Endometrium (tissue), 2 donors: Measurements from ENCODE around the gene DCTN1.

Experiments used
- FAIRE-seq: peaks from 2 replicates; lab custom pipeline; 2012; peaks lifted over from hg19 to GRCh38; lab: Jason Lieb, UNC
- donor health status: control.
- donor health status: control.

DCTN1 gene

GRCh38 chr2:74321737-74322136 lies 58.4 kb downstream of the DCTN1 start:
- FAIRE-seq: no peak

GRCh38 chr2:74317701-74318100 lies 62.4 kb downstream of the DCTN1 start:
- FAIRE-seq: no peak

GRCh38 chr2:74316627-74317295 lies 63.4 kb downstream of the DCTN1 start:
- FAIRE-seq: no peak

- no peak for FAIRE-seq
Measured at GRCh38 chr2:74314107-74314506, 66.0 kb downstream of the DCTN1 start.

GRCh38 chr2:74313497-74313896 lies 66.6 kb downstream of the DCTN1 start:
- no peak for FAIRE-seq

GRCh38 chr2:74312913-74313312 lies 67.2 kb downstream of the DCTN1 start:
- no peak for FAIRE-seq
